Hepatocyte (in vitro differentiated cells): ENCODE data around the gene DNM3.

Experiments used
- CTCF ChIP-seq: fragments of 200-600 bp; sonication (generic); IDR thresholded peaks from 2 replicates; pipeline ENCODE4 v1.5.1; 2016; ENCODE audit warnings: antibody characterized with exemption, mild to moderate bottlenecking; ENCODE audit not compliant: poor library complexity
- EZH2 ChIP-seq: fragments of 200-600 bp; sonication (generic); IDR thresholded peaks from 2 replicates; pipeline ENCODE4 v1.6.1; 2016; ENCODE audit warnings: antibody characterized with exemption, mild to moderate bottlenecking, borderline replicate concordance
- EZH2phosphoT487 ChIP-seq: fragments of 200-600 bp; sonication (generic); IDR thresholded peaks from one replicate; pipeline ENCODE4 v1.6.1; 2018; ENCODE audit warnings: antibody characterized with exemption, mild to moderate bottlenecking, low read depth, moderate library complexity; ENCODE audit not compliant: unreplicated experiment, severe bottlenecking

- TF ChIP-seq CTCF (no peak), EZH2 (no peak), EZH2phosphoT487 (no peak)
Measured at GRCh38 chr1:171911506-171911905, 70.2 kb downstream of the DNM3 start.
